GM19240 (cell line): Measurements from ENCODE around the gene SLC2A5.

Experiments used
- DNase-seq: peaks from one replicate; pipeline ENCODE4 v3.0.0; 2011; ENCODE audit warnings: low spot score; ENCODE audit not compliant: insufficient read length

SLC2A5 gene

DNA sequence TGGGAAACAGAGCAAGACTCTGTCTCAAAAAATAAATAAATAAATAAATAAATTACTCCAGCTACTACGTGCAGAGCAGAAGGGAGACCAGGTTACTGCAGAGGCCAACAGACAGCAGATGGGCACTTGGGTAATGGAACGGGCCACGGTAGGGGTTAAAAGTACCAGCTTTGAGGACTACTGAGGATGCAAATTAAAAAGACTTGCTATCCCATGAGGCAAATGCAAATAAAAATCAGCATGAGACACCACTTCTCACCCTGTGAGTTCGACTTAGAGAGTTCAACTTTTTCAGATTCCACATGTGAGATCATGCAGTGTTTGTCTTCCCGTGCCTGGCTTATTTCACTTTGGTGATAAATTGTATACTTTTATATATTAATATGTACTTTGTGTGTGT, 6.6 kb downstream of the SLC2A5 start:
- no peak for DNase-seq

- DNase-seq = no peak
These were observed 7.4 kb downstream of the SLC2A5 start for GRCh38 chr1:9062021-9062471.

DNA sequence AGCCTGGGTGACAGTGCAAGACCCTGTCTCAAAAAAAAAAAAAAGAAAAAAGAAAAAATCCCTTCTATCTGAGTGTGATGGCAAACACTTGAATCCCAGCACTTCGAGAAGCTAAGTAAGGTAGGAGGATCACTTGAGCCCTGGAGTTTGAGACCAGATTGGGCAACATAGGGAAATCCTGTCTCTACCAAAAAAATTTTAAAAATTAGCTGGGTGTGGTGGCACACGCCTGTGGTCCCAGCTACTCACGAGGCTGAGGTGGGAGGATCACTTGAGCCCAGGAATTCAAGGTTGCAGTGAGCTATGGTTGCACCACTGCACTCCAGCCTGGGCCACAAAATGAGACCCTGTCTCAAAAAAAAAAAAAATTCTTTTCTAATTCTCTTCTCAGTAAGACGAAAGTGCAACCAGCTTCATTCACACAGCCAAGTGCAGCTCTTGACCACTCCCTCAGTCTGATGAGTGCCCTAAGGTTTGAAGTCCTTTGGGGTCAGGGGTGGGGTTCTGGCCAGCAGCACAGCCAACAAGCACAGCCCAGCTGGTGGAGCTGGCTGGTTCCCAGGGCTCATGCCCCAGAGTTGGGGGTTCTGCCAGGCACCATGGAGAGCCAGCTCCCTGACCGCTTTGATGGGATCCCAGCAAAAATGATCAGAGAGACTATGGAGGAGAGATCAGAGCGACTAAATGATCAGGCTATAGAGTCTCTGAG, 8.0 kb downstream of the SLC2A5 start:
- no peak for DNase-seq

- no peak for DNase-seq
These were observed 9.3 kb downstream of the SLC2A5 start for GRCh38 chr1:9059891-9060744.

GRCh38 chr1:9058465-9058864, 11.0 kb downstream of the SLC2A5 start:
- no peak for DNase-seq

DNA sequence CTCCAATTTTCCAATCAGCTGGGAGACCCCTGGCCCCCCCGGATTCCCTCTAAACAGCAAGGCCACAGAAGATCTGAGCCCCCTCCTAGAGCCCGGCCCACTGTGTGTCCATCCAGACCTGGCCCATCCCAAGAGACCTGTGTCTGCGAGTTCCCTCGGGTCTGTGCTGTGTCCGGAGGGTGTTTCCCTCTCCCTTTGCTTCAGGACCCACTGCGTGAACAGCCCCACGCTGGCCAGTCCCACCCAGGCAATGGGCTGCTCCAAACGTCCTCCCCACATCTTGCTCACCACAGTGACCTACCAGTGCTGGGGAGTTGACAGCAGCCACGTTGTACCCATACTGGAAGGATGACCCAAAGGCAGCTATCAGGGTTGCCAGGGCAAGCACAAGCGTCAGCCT, 11.6 kb downstream of the SLC2A5 start:
- DNase-seq = no peak

- DNase-seq = no peak
These were observed 17.0 kb downstream of the SLC2A5 start for GRCh38 chr1:9052272-9053049.

- DNase-seq = no peak
These were observed 18.1 kb downstream of the SLC2A5 start for GRCh38 chr1:9051379-9051778.

- DNase-seq = no peak
These were observed 18.6 kb downstream of the SLC2A5 start for GRCh38 chr1:9050803-9051202.

GRCh38 chr1:9048551-9048950, 20.9 kb downstream of the SLC2A5 start:
- DNase-seq = no peak

GRCh38 chr1:9047019-9047418, 22.4 kb downstream of the SLC2A5 start:
- DNase-seq = no peak

GRCh38 chr1:9045861-9046510, 23.4 kb downstream of the SLC2A5 start:
- no peak for DNase-seq

DNA sequence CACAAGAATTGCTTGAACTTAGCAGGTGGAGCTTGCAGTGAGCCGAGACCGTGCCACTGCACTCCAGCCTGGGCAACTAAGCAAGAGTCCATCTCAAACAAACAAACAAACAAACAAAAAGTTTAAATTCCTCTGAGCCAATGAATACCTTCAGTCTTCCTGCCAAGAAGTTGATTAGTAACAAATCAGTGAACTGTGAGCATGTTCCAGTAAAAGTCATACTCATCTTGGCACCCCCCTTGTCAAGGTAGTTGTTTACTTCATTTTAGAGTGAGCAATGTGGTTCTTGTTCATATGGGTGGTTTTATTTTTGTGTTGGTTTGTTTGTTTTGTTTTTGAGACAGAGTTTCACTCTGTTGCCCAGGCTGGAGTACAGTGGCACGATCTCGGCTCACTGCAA, 25.2 kb downstream of the SLC2A5 start:
- DNase-seq = no peak

- no peak for DNase-seq
These were observed 27.2 kb downstream of the SLC2A5 start for GRCh38 chr1:9042272-9042671.

DNA sequence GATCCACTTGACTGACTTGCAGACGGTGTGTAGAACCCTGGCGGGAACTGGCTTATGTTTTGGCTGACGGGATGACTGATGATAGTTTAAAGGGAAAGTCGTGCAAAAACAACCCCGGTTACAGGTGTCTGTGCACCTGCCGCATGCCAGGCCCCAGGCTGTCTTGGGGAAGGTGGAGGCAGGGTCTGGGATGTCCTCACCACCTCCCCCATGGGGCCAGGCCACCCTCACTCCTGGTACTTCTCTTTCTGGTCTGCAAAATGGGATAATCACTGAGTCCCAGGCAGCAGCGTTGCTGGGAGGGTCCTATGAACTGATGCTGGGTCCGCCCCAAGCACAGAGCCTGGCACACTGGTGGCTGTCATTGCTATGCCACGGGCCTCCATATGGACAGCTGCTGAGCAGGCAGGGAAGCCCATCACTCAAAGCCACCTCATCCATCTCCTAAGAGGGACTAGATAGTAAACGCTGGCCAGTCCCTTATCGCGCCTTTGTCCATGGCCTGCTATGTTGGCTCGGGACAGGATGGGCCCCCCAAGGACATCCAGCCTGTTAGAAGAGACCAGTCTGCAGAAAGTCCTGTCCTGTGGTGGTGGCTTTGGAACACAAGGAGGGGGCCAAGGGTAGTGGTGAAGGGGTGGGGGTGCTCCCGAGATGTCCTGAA, 28.2 kb downstream of the SLC2A5 start:
- DNase-seq = no peak

GRCh38 chr1:9040659-9041030, 28.8 kb downstream of the SLC2A5 start:
- no peak for DNase-seq

GRCh38 chr1:9039761-9040658, 29.4 kb downstream of the SLC2A5 start:
- no peak for DNase-seq

DNA sequence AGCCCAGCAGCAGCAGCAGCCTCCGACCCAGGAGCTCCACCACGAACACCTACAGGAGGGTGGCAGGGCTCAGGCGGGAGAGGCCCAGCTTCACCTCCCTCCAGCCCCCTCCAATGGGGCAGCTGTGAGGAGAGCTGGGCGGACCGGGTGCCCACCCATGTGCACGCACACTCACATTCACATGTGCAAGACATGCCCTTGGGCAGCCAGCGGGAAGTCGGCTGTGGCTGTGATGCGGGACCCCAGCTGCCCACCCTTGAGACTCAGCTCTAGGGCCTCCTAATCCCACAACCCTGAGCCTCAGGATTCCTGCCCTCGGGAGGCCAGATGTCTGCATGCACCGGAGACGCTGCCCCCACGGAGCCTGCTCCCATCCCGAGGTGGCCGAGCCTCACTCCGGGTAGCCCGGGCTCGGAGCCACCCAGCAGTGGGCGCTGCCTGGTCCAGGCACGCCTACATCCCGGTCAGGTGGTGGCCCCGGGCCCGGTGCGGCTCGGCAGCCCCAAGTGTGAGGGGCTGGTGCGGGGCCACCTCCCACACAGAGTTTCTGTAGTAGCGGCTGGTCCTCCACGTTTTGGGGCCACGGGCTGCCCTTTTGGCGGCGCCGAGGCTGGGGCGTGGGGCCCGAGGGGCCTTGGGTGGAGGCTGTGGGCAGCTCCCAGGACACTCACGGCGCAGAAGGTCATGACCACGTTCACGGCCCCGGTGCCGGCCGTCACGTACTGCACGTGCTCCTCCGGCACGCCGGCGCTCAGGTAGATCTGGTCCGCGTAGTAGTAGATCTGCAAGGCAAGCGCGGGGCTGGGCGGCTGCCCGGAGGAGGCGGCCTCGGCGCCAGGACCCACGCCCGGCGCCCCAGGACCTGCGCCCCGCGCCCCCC, 30.3 kb downstream of the SLC2A5 start:
- DNase-seq = no peak

DNA sequence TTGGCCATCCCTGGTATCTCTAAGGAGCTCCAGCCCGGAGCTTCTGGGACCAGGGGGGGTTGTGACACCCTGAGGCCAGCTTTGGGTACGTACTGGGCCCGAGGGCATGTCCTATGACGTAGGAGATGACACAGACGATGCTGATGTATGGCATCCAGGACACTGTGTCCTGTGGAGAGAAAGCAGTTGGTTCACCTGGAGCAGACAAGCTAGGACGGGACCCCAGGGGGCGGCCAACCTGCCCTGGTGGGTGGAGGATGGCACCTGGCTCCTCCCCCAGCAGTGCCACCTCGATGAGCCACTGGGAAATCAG, 31.1 kb downstream of the SLC2A5 start:
- DNase-seq = no peak
